Activated CD4-positive, CD25-positive, alpha-beta regulatory T cell treated with anti-CD3 and anti-CD28 coated beads, Interleukin-2, amount 50 U/mL, for 72 hours (primary cell): ENCODE data around the gene ZSCAN18.

ENCODE experiments used
- DNase-seq: peaks from one replicate; pipeline ENCODE4 v3.0.0; 2021

ZSCAN18 gene

GRCh38 chr19:58085348-58085875 is 12.6 kb downstream of the ZSCAN18 start:
- DNase-seq = no peak

- DNase-seq = no peak
These were observed 13.3 kb downstream of the ZSCAN18 start for GRCh38 chr19:58084596-58085347.

GRCh38 chr19:58083021-58083420 is 15.0 kb downstream of the ZSCAN18 start:
- no peak for DNase-seq

GRCh38 chr19:58079792-58080191 is 18.2 kb downstream of the ZSCAN18 start:
- DNase-seq = no peak

GRCh38 chr19:58067240-58067912 is 30.7 kb downstream of the ZSCAN18 start:
- DNase-seq = no peak

GRCh38 chr19:58063712-58064111 is 34.3 kb downstream of the ZSCAN18 start:
- no peak for DNase-seq

- DNase-seq = no peak
These were observed 37.8 kb downstream of the ZSCAN18 start for GRCh38 chr19:58060231-58060630.

GRCh38 chr19:58059671-58060078 is 38.4 kb downstream of the ZSCAN18 start:
- no peak for DNase-seq

GRCh38 chr19:58059003-58059670 is 38.9 kb downstream of the ZSCAN18 start, which contains the start of gene ZNF135:
Gene ZNF135 (plus strand): TSS chr19:58059282. CDS start chr19:58060003, 721 bp downstream.
- DNase-seq = peak; percentile 70

- no peak for DNase-seq
These were observed 39.6 kb downstream of the ZSCAN18 start for GRCh38 chr19:58058467-58058866.

- DNase-seq = no peak
These were observed 41.2 kb downstream of the ZSCAN18 start for GRCh38 chr19:58056861-58057260.

GRCh38 chr19:58056261-58056660 is 41.8 kb downstream of the ZSCAN18 start:
- DNase-seq = no peak

GRCh38 chr19:58054901-58055874 is 42.8 kb downstream of the ZSCAN18 start:
- no peak for DNase-seq

GRCh38 chr19:58053480-58054156 is 44.4 kb downstream of the ZSCAN18 start:
- DNase-seq = no peak

GRCh38 chr19:58052256-58052655 is 45.8 kb downstream of the ZSCAN18 start:
- DNase-seq = no peak

GRCh38 chr19:58047672-58048071 is 50.4 kb downstream of the ZSCAN18 start:
- no peak for DNase-seq

GRCh38 chr19:58046856-58047255 is 51.2 kb downstream of the ZSCAN18 start:
- no peak for DNase-seq

GRCh38 chr19:58045411-58046050 is 52.5 kb downstream of the ZSCAN18 start:
- no peak for DNase-seq

GRCh38 chr19:58044886-58045285 is 53.1 kb downstream of the ZSCAN18 start:
- no peak for DNase-seq

- no peak for DNase-seq
These were observed 53.6 kb downstream of the ZSCAN18 start for GRCh38 chr19:58044391-58044790.
